Skeletal muscle satellite cell (primary cell): ENCODE results near the gene STT3B. TPM values are rescaled to one million over a fixed set of nuclear protein-coding genes. Genes with fewer than 3 reads are reported as not detected.

ENCODE experiments used
- H3K27me3 ChIP-seq: 2 replicates; pipeline ENCODE4 v1.7.0; 2013; ENCODE audit warnings: low read length; ENCODE audit not compliant: control insufficient read depth, insufficient read depth
- H3K36me3 ChIP-seq: 2 replicates; pipeline ENCODE4 v1.7.0; 2013; ENCODE audit warnings: mild to moderate bottlenecking, control low read depth, low read length; ENCODE audit not compliant: insufficient read depth
- H3K4me1 ChIP-seq: 2 replicates; pipeline ENCODE4 v1.7.0; 2013; ENCODE audit warnings: low read length; ENCODE audit not compliant: control insufficient read depth, insufficient read depth
- H3K4me2 ChIP-seq: 2 replicates; pipeline ENCODE4 v1.7.0; 2013; ENCODE audit warnings: mild to moderate bottlenecking, low read length
- H3K4me3 ChIP-seq: 2 replicates; pipeline ENCODE4 v1.7.0; 2013; ENCODE audit warnings: low read length
- H3K9ac ChIP-seq: 2 replicates; pipeline ENCODE4 v1.7.0; 2013; ENCODE audit warnings: mild to moderate bottlenecking, low read depth, low read length, moderate library complexity
- H3K9me3 ChIP-seq: replicated peaks from 2 replicates; pipeline ENCODE4 v1.7.0; 2013; ENCODE audit warnings: mild to moderate bottlenecking, control low read depth, low read length
- total RNA-seq: library from RNA; depleted of rRNA; stranded (reverse); fragments of >200 nt; gene quantifications from 2 replicates; pipeline ENCODE4 v1.2.3, GENCODE V29; 2012; rRNA removed

Gene STT3B
- 142 and 160 TPM in 2 replicates for total RNA-seq

GRCh38 chr3:31532587-31533168 is at the start of gene STT3B:
STT3B (plus strand) TSS chr3:31532925; CDS start chr3:31532999, 74 bp downstream.
- Histone ChIP-seq H3K4me2 (peak within 1 kb of the TSS; percentile 85), H3K9ac (peak within 1 kb of the TSS; percentile 85), H3K27me3 (peaks cover 17% of the 10 kb centered on the region), H3K9me3 (no peaks in the 10 kb centered on the region), H3K36me3 (no peaks in the 10 kb centered on the region), H3K4me3 (peak within 1 kb of the TSS; percentile 75), H3K4me1 (peaks cover 14% of the 10 kb centered on the region)

DNA sequence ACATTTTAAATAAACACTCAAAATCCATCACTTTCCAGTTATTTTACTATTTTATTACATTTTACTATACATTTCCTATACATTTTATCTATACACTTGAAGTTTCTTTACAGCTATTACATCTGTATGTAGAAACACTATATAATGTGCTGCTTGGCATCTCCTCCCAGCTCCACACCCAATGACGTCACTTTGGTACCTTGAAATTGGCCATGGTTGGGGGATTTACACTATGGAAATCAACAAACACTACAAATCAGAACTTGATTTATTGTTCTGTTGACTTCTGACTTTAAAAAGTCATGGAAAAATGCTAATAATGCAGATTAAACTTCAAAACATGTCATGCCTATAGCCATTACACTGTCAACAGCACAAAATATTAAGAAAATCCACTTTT is 48.9 kb upstream of the STT3B start:
- Histone ChIP-seq H3K4me2 (no peak overlapping the region), H3K9me3 (no peaks in the 10 kb centered on the region), H3K4me1 (no peaks in the 10 kb centered on the region), H3K9ac (no peak overlapping the region), H3K4me3 (no peak overlapping the region), H3K27me3 (peaks cover 36% of the 10 kb centered on the region), H3K36me3 (no peaks in the 10 kb centered on the region)

DNA sequence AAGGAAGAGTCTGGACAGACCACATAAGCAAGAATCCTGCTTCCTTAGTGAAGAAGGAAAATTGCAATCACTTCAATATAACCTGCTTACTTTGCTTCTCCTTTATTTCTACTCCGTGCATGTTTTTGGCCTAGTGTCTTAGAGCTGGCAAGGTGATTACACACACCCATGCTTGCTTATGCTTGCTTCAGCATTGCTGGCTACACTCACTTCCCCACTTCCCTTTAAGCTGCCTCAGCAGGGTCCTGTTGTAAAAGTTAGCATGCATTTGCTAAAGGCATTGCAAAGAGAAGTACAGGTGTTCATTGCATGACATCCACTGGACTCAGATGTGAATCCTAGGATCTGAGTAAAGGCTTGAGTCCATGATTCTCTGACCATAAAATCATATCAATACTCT is 47.5 kb upstream of the STT3B start:
- no peak overlapping the region for H3K4me3 ChIP-seq

GRCh38 chr3:31486865-31487533 is 45.7 kb upstream of the STT3B start:
- Histone ChIP-seq H3K4me2 (no peak overlapping the region), H3K4me1 (no peaks in the 10 kb centered on the region), H3K9me3 (peaks cover 4% of the 10 kb centered on the region), H3K4me3 (no peak overlapping the region), H3K36me3 (no peaks in the 10 kb centered on the region), H3K27me3 (peaks cover 12% of the 10 kb centered on the region), H3K9ac (no peak overlapping the region)

More for the DNA sequence above, 47.5 kb upstream of the STT3B start:
- no peak overlapping the region for H3K9ac ChIP-seq
- H3K9me3 ChIP-seq, result no peaks in the 10 kb centered on the region
- no peaks in the 10 kb centered on the region for H3K36me3 ChIP-seq
- H3K27me3 ChIP-seq, result peaks cover 22% of the 10 kb centered on the region
- H3K4me1 ChIP-seq, result no peaks in the 10 kb centered on the region
- H3K4me2 ChIP-seq, result no peak overlapping the region

- Histone ChIP-seq H3K4me1 (no peaks in the 10 kb centered on the region), H3K9me3 (peaks cover 4% of the 10 kb centered on the region), H3K4me3 (no peak overlapping the region), H3K27me3 (peaks cover 12% of the 10 kb centered on the region), H3K4me2 (no peak overlapping the region), H3K9ac (no peak overlapping the region), H3K36me3 (no peaks in the 10 kb centered on the region)
Observed at GRCh38 chr3:31488475-31489017, 44.2 kb upstream of the STT3B start.

- Histone ChIP-seq H3K9ac (no peak overlapping the region), H3K36me3 (no peaks in the 10 kb centered on the region), H3K4me3 (no peak overlapping the region), H3K4me2 (no peak overlapping the region), H3K4me1 (no peaks in the 10 kb centered on the region), H3K27me3 (peaks cover 9% of the 10 kb centered on the region), H3K9me3 (peaks cover 4% of the 10 kb centered on the region)
Observed at GRCh38 chr3:31490502-31490901, 42.2 kb upstream of the STT3B start.

DNA sequence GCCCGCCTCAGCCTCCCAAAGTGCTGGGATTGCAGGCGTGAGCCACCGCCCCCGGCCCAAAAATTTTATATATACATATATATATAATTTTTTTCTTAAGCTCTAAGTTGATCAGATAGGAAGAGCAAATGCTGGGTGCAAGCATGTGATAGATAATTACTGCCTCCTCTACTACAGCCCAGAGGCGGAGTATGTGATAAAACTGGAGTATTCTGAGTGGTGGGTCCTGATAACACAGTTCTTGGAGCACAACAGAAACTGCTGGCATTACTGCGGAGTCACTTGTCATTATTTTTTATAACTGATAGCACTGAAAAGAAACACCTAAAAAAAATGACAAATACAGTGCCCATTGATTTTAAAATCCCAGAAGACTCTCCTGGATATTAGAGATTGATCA is 41.1 kb upstream of the STT3B start:
- Histone ChIP-seq H3K4me3 (no peak overlapping the region), H3K27me3 (peaks cover 9% of the 10 kb centered on the region), H3K4me2 (no peak overlapping the region), H3K36me3 (no peaks in the 10 kb centered on the region), H3K9ac (no peak overlapping the region), H3K9me3 (peaks cover 4% of the 10 kb centered on the region), H3K4me1 (peaks cover 6% of the 10 kb centered on the region)

DNA sequence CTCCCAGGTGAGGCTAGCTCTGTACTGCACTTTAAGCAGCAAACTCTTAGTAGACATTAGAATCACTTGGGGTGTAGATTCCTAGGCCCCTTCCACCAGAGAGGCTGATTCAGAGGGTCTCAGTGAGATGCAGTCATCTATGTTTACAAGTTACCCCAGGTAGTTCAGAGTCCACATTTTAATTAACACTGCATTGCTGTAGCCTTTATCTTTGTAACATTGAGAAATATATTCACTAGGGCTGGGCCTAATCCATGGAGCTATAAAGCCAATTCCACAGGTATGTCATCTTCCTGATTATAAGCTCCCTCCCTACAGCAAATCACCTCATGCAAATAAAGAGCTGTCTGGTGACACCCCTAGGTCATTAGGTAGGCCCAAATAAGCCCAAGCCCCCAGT is 39.6 kb upstream of the STT3B start:
- no peak overlapping the region for H3K9ac ChIP-seq
- no peak overlapping the region for H3K4me3 ChIP-seq
- H3K36me3 ChIP-seq, result no peaks in the 10 kb centered on the region
- no peaks in the 10 kb centered on the region for H3K27me3 ChIP-seq
- H3K4me2 ChIP-seq, result no peak overlapping the region
- H3K4me1 ChIP-seq, result peaks cover 6% of the 10 kb centered on the region
- H3K9me3 ChIP-seq, result peaks cover 4% of the 10 kb centered on the region

- Histone ChIP-seq H3K27me3 (peaks cover 14% of the 10 kb centered on the region), H3K9me3 (no peaks in the 10 kb centered on the region), H3K4me1 (peaks cover 6% of the 10 kb centered on the region), H3K4me2 (no peak overlapping the region), H3K4me3 (no peak overlapping the region), H3K9ac (no peak overlapping the region), H3K36me3 (no peaks in the 10 kb centered on the region)
Observed at GRCh38 chr3:31495971-31496665, 36.6 kb upstream of the STT3B start.

DNA sequence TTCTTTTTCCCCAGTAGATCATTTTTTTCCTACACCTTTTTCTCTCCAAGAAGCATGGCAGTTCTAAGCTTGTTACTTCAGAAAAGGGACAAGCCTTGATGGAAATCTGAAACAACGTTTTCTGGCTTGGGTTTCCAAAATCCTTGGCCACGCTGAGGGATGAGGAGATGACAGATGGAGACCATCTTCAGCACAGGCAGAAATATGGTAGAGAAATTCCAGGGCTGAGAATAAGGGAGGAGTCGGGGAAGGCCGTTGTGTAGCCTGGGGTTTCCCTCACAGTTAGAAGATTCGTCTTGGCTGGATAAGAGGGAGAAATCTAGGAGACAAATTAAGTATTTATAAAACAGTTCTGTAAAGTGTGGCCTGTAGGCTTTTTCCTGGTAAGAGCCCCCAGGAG is 33.9 kb upstream of the STT3B start:
- Histone ChIP-seq H3K4me1 (peaks cover 6% of the 10 kb centered on the region), H3K27me3 (peaks cover 27% of the 10 kb centered on the region), H3K9me3 (no peaks in the 10 kb centered on the region), H3K4me3 (no peak overlapping the region), H3K4me2 (no peak overlapping the region), H3K36me3 (no peaks in the 10 kb centered on the region), H3K9ac (no peak overlapping the region)

DNA sequence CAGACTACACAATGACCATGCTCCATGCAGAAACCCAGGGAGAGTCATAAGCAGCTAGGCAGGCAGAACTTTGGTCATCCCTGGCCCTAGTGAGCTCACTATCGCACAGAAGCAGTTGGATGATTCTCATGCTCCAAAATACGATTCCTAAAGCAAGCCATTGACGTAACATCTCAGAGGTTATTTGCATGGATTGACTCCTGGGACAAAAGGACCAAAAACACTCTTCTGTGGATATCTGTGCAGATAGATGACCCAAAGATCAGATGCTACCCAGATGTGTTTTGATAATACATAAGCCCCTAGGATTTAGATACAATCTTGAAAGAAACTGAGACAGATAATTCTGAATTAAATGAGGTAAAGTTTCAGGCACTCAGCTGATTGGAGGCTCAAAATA is 33.4 kb upstream of the STT3B start:
- H3K9ac ChIP-seq, result no peak overlapping the region
- no peaks in the 10 kb centered on the region for H3K9me3 ChIP-seq
- no peak overlapping the region for H3K4me3 ChIP-seq
- H3K27me3 ChIP-seq, result peaks cover 29% of the 10 kb centered on the region
- H3K36me3 ChIP-seq, result no peaks in the 10 kb centered on the region
- H3K4me2 ChIP-seq, result no peak overlapping the region
- H3K4me1 ChIP-seq, result peaks cover 6% of the 10 kb centered on the region
